Prostate gland (tissue), 2 donors: Measurements from ENCODE around the gene ALDOB. TPM values are rescaled to one million over a fixed set of nuclear protein-coding genes. Genes with fewer than 3 reads are reported as not detected.

Experiments
- DNase-seq: peaks from one replicate; pipeline ENCODE4 v3.0.0-alpha.2; 2019; ENCODE audit warnings: low spot score
- H3K27ac ChIP-seq, 2 donors: fragments of 200-600 bp; sonication (generic); 2 replicates each; pipeline ENCODE4 v1.5.1; 2017 to 2019
- H3K27me3 ChIP-seq: fragments of 200-600 bp; sonication (generic); replicated peaks from 2 replicates; pipeline ENCODE4 v1.5.1; 2019; ENCODE audit not compliant: insufficient read depth
- H3K36me3 ChIP-seq, 2 donors: fragments of 200-600 bp; sonication (generic); 1 replicate in 1 of 2; 2 replicates in 1 of 2; pipeline versions ENCODE4 v1.5.1 to v1.8.1; 2017 to 2019
- H3K4me1 ChIP-seq: fragments of 200-600 bp; sonication (generic); replicated peaks from 2 replicates; pipeline ENCODE4 v1.5.1; 2019
- H3K4me3 ChIP-seq, 2 donors: fragments of 200-600 bp; sonication (generic); 2 replicates each; pipeline ENCODE4 v1.5.1; 2017 to 2019
- H3K9me3 ChIP-seq: fragments of 200-600 bp; sonication (generic); 2 replicates; pipeline ENCODE4 v1.5.1; 2017
- POLR2A ChIP-seq: fragments of 450-650 bp; IDR thresholded peaks from one replicate; pipeline ENCODE4 v1.6.1; 2016; ENCODE audit warnings: antibody characterized with exemption, mild to moderate bottlenecking
- POLR2AphosphoS5 ChIP-seq: sonication (generic); formaldehyde crosslinking; IDR thresholded peaks from one replicate; pipeline ENCODE4 v1.6.1; 2017; ENCODE audit warnings: antibody characterized with exemption
- WGBS: methylation state at CpG from one replicate; pipeline ENCODE4 v1.1.5; 2018; 5-methylcytosine and 5-hydroxymethylcytosine counted together
- intact Hi-C: fragments of 100-400 bp; cut with DNase I; formaldehyde crosslinking; loops from one replicate; pipeline ENCODE4 v1.14.2; 2022
- total RNA-seq, 2 donors: library from RNA; depleted of rRNA; stranded (reverse); fragments of >200 nt; gene quantifications; one replicate each; pipeline ENCODE4 v1.1.0, GENCODE V29; 2016
- TF ChIP-seq, protein P1 (sequence below), 4 experiments: fragments of 200-600 bp in 2 of 4; fragments of 450-650 bp in 2 of 4; sonication (generic) in 2 of 4; IDR thresholded peaks; 1 replicate in 3 of 4; 2 replicates in 1 of 4; pipeline ENCODE4 v1.5.1; 2016 to 2019; ENCODE audit warnings: antibody characterized with exemption in 4 of 4, mild to moderate bottlenecking in 2 of 4, moderate library complexity in 2 of 4

Gene ALDOB
- total RNA-seq, 2 donors from 2014 or later, result not detected

DNA sequence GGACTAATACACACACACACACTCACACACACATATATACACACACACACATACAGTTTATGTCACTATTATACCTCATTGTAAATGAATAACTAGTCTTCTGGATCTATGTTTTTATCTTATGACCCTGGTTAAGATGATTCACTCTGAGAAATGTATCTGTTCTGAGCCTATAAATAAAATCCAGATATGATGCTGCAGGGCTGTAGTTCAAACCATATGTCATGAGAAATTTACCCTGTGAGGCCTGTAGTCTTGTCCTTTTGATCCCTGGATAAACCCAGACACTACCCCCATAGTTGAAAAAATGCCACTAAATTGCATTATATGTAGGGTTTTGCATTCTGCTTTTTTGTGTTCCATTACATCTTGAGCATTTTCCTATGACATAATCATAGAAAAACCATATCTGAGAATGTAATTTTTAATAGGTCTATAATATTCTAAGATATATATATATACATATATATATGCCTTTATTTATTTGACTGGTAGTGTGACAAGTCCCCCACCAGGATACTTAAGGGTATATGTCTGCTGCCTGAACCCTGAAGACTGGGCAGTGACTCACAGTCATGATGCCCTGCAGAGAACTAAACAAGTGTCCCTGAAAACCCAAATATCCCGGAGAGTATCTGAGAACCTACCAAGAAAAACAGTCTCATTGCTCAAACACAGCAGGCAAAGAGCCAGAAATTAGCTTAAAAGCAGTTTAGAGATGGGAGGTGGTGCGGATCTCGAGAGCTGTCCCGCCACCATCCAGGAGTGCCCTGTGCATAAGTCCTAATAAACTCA is 18.4 kb upstream of the ALDOB start:
- intact Hi-C loops, result no loop called here
- TF ChIP-seq, protein P1, sequence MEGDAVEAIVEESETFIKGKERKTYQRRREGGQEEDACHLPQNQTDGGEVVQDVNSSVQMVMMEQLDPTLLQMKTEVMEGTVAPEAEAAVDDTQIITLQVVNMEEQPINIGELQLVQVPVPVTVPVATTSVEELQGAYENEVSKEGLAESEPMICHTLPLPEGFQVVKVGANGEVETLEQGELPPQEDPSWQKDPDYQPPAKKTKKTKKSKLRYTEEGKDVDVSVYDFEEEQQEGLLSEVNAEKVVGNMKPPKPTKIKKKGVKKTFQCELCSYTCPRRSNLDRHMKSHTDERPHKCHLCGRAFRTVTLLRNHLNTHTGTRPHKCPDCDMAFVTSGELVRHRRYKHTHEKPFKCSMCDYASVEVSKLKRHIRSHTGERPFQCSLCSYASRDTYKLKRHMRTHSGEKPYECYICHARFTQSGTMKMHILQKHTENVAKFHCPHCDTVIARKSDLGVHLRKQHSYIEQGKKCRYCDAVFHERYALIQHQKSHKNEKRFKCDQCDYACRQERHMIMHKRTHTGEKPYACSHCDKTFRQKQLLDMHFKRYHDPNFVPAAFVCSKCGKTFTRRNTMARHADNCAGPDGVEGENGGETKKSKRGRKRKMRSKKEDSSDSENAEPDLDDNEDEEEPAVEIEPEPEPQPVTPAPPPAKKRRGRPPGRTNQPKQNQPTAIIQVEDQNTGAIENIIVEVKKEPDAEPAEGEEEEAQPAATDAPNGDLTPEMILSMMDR (IDR thresholded peaks at IDR 0.05), result no peak
- TF ChIP-seq POLR2AphosphoS5, result no peak
- TF ChIP-seq POLR2A, result no peak
- 76% methylated on average over 4 of the region's 4 CpGs for WGBS

DNA sequence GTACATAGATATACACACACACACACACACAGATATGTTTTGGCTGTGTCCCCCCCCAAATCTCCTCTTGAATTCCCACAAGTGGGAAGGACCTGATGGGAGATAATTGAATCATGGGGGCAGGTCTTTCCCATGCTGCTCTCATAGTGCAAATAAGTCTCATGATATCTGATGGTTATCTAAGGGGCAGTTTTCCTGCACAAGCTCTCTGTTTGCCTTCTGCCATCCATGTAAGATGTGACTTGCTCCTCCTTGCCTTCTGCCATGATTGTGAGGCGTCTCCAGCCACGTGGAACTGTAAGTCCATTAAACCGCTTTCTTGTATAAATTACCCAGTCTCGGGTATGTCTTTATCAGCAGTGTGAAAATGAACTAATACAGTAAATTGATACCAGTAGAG is 15.9 kb upstream of the ALDOB start:
- no peak for TF ChIP-seq POLR2AphosphoS5
- TF ChIP-seq, protein P1 (IDR thresholded peaks at IDR 0.05), result no peak
- TF ChIP-seq POLR2A, result no peak
- Histone ChIP-seq H3K27ac (no peak overlapping the region), H3K4me3 (no peak overlapping the region), H3K4me1 (no peaks in the 10 kb centered on the region), H3K36me3 (no peaks in the 10 kb centered on the region), H3K9me3 (no peaks in the 10 kb centered on the region), H3K27me3 (no peaks in the 10 kb centered on the region)
- 79% methylated on average over 4 of the region's 4 CpGs for WGBS
- intact Hi-C loops, result no loop called here
- DNase-seq, result no peak

More for the DNA sequence above, 18.4 kb upstream of the ALDOB start:
- DNase-seq, result no peak
- Histone ChIP-seq H3K4me1 (no peaks in the 10 kb centered on the region), H3K27me3 (no peaks in the 10 kb centered on the region), H3K36me3 (no peaks in the 10 kb centered on the region), H3K27ac (no peak overlapping the region), H3K4me3 (no peak overlapping the region), H3K9me3 (no peaks in the 10 kb centered on the region)

DNA sequence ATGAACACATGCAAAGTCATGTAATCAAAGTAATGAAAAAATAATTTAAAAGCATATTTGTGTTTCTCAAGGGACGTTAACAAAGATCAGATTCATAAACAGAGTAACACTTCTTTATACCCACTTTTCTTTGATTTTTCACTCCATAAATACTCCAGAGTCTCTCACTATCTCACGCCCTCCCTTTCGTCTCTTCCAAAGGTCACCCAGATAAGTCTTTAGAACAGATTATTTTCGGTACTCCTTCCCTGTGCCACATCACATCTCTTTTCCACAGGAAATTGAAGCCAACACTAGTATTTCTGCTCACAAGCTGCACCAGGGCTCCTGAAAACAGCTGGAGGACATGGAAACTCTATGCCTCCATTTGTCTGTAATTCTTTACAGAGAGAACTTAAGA is 15.4 kb upstream of the ALDOB start:
- no peaks in the 10 kb centered on the region for H3K27me3 ChIP-seq
- H3K9me3 ChIP-seq, result no peaks in the 10 kb centered on the region
- WGBS, result 69% methylated on average over 4 of the region's 4 CpGs
- H3K4me1 ChIP-seq, result no peaks in the 10 kb centered on the region
- H3K27ac ChIP-seq, result no peak overlapping the region
- intact Hi-C loops, result no loop called here
- TF ChIP-seq POLR2AphosphoS5, result no peak
- TF ChIP-seq POLR2A, result no peak
- TF ChIP-seq, protein P1 (IDR thresholded peaks at IDR 0.05), result no peak
- no peaks in the 10 kb centered on the region for H3K36me3 ChIP-seq
- DNase-seq, result no peak
- H3K4me3 ChIP-seq, result no peak overlapping the region

DNA sequence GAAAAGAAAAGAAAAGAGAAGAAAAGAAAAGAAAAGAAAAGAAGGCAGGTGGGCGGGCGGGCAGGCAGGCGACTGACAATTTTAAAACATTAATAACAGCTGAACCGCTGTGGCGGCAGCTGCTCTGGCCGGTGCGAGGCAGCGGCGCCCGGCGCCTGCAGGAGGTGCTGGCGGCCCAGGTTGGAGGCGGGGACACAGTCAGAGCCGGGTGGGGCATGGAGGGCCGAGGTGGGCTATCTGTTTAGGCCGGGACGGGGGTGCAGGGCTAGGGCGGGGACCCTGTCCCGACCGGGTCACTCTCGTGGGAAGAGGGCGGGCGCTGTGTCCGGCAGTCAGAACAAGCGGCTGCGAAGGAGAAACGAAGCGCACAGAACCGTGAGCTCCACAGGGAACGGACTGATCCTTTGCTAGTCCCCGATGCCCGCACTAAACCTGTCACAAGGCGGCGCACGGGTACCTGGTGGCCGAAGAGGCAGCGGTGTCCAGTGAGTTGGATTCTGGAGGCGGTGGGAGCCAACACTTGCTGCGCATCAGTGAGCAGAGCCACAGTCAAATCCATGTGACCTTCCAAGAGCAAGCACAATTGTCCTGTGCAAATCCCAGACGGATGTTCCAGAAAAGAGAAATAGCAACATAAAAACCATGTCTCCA is 13.6 kb upstream of the ALDOB start:
- TF ChIP-seq POLR2AphosphoS5 (peak; percentile 12), POLR2A (no peak)
- TF ChIP-seq, protein P1 (IDR thresholded peaks at IDR 0.05), result peak in 2 of 4 experiments; percentile 49 to 63
- intact Hi-C loops, result no loop called here
- H3K27me3 ChIP-seq, result no peaks in the 10 kb centered on the region
- H3K4me1 ChIP-seq, result no peaks in the 10 kb centered on the region
- peak overlapping the region; percentile 39 to 42 for H3K4me3 ChIP-seq
- no peaks in the 10 kb centered on the region for H3K36me3 ChIP-seq
- H3K27ac ChIP-seq, result peak overlapping the region; percentile 55 to 70
- DNase-seq, result peak; percentile 69
- WGBS, result 2% methylated on average over 40 of the region's 40 CpGs
- no peaks in the 10 kb centered on the region for H3K9me3 ChIP-seq

DNA sequence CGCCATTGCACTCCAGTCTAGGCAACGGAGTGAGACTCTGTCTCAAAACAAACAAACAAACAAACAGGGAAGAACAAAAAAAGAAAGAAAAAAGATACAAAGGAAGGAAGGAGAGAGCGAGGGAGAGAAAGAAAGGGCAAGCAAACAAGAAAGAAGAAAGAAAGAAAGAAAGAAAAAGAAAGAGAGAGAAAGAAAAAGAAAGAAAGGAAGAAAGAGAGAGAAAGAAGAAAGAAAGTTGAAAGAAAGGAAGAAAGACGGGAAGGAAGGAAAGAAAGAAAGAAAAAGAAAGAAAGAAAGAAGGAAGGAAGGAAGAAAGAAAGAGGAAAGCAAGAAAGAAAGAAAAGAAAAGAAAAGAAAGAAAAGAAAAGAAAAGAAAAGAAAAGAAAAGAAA is 13.1 kb upstream of the ALDOB start:
- Histone ChIP-seq H3K27ac (no peak overlapping the region), H3K9me3 (no peaks in the 10 kb centered on the region), H3K27me3 (no peaks in the 10 kb centered on the region), H3K4me1 (no peaks in the 10 kb centered on the region), H3K36me3 (no peaks in the 10 kb centered on the region), H3K4me3 (no peak overlapping the region)
- DNase-seq, result no peak
- 58% methylated on average over 4 of the region's 4 CpGs for WGBS
- TF ChIP-seq POLR2A (no peak), POLR2AphosphoS5 (no peak)
- TF ChIP-seq, protein P1 (IDR thresholded peaks at IDR 0.05), result no peak
- intact Hi-C loops, result no loop called here
